Stromal cell of bone marrow (primary cell): ENCODE measurements around the gene TNFRSF25.
A peak's percentile ranks its signal among the peaks of the same experiment; 100 is the strongest.
"Not testable (repeated sequence)": the region's sequence is repeated elsewhere in the genome, so short reads cannot be mapped to it uniquely, and the experiment has no call there.

Experiments used
- DNase-seq: peaks from one replicate; pipeline ENCODE4 v3.0.0-alpha.2; 2012; ENCODE audit warnings: low read depth

Gene TNFRSF25

DNA sequence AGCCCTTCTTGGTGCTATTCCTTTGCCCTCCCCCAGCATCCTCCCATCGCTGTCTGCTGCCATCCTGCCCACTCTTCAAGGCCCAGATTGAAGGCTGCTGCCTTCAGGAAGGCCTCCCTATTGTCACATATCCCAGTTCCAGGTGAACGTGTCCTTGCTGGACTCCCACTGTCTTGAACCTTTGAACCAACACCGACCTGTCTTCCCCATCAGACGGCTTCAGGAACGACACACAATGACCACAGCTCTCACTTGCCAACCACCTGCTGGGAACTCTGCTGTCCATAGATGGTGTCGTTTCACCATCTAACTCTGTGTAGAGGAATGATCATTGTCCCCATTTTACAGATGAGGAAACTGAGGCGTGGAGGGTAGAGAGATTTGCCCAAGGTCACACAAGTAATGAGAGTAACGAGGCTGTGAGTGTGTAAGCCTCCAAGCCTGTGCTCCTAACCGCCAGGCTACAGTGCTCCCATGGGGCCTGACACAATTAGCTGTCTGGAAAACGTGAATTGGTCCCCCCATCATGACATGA lies 35.4 kb upstream of the TNFRSF25 start:
- DNase-seq: no peak

DNA sequence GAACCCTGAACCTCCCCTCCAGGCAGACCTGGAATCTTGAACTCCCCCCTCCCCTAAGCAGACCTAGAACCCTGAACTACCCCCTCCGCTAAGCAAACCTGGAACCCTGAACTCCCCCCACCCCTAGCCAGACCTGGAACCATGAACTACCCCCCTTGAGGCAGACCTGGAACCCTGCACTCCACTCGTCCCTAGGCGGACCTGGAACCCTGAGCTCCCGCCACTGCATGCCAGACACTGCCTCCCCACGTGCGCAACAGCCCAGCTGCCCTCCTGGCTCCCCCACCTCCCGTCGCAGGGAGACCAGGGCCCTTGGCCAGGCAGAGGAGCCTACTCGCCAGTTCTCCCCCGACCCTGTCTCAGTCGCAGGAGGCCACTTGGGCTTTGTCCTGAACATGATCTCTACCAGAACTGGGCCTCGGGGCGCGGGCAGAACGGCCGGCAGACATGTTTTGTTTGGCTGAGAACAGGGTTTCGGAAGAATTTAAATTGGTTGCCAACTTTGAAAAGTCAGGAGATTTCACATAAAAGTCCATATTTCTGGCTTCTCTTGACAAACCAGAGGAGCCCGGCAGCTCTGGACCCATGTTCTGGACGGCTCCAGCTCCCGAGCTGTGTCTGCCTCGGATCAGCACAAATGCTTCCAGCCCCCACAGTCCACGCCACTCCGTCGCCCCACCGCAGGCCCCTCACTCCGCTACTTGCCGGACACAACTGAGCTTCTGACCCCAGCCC lies 34.7 kb upstream of the TNFRSF25 start:
- peak; percentile 33 for DNase-seq

DNA sequence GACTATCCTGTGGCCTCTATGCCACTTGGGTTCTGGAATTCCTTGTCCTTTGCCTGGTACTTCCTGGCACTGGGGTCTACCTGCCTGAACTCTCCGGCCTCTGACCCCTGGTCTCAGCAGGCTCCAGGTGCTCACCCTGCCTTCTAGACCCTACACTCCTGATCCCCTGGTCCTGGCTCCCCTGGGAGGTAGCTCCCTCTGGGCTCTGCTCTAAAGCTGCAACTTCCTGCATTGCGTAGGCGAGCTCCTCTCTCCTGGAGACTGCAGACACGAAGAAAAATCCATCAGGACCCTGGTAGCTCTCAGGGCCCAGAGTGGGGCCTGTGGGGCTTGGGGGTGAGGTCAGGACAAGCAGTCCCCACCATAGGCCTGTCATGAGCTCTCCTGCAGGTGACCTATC lies 33.3 kb upstream of the TNFRSF25 start:
- DNase-seq: no peak

DNA sequence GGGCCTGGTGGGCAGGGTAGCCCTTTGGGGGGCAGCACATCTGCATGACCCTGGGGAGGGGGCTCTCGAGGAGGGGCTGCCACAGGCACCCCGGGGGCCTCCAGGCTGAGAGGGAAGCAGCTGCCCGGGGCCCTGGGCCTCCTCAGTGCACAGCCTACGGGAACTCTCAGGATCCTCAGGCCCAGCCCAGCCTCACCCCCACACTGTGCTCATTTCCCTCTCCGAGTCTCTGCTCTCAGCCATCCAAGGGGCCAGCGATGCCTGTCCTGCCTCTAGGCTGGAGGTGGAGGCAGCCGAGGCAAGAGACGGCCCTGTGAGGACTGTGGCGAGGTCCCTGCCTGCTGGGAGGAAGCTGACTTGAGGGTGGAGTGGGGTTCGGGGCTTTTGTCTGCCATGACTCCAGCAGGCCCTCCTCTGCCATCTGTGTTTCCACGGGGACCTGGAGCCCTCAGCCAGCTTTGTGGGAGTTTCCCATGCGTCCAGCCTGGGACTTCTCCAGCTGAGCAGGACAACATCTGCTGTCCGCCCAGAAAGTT lies 32.7 kb upstream of the TNFRSF25 start:
- DNase-seq: no peak

DNA sequence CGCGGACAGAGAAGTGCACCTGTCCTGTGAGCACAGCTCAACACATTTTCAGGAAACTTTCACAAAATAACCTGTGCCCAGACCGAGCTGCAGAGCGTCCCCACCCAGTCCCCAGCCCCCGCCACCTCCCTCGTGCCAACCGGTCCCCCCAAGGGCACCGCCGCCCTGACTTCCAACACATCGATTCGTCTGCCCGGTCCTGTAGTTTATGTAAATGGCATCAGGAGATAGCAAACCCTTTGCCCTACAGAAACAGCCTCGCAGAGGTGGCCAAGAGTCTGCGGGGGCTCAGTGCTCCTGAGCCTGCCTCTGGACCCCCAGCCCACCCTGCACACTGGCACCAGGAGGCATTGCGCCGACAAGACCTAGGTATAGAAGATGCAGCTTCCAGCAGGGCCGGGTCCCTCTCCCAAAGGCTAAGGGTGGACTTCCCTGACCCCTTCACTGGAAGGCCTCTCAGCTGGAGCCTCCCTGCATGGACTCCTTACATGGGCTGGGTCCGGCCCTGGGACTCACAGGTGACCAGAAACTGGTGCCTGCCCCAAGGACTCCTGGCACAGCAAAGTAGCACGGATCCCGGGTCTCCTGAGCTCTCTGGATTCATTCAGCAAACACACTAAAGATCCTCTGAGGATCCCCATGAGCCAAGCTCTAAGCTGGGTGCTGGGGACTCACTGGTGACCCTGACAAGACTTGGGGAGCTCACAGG lies 32.0 kb upstream of the TNFRSF25 start:
- DNase-seq: no peak

DNA sequence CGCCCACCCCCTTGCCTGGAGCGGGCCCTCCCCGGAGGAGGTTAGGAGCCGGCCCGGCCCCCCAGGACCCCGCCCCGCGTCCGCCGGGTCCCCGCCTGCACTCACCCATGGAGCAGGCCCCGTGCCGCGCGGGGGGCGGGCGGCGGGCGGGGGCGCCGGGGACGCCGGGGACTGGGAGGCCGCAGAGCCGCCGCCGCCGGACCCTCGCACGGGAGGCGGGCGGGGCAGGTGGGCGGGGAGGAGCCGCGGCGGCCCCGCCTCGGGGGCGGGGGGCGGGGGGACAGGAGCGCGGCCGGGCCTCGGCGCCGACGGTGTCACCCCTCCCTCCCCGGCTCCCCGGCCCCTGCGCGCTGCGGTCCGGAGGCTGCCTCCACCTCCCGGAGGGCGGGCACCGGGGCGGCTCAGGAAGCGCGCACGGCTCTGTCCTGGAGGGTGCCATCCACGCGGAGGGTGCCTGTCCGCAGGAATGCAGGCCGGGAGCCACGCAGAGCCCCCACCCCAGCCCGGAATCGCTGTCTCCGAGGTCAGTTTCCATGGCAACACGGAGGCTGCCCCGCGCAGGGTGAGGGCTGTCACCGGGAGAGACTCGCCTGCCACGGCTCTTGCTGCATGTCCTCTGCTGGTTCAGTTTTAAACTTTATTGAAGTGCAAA lies 31.4 kb upstream of the TNFRSF25 start:
- no peak for DNase-seq

DNA sequence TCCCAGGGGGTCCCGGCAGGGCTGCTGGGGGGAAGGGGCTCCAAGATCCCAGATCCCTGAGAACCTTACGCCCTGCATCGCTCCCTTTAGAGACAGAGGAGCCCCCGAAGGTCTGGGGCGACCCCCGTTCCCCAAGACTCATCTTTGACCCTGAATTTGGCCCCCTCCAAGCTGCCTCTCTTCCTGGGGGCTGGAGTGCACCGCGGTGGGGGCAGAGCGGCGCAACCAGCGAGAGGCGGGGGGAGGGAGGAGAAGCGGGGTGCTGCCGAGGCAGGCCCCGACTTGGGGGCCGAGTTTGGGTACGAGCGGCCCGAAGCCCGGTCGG lies 30.9 kb upstream of the TNFRSF25 start:
- no peak for DNase-seq

DNA sequence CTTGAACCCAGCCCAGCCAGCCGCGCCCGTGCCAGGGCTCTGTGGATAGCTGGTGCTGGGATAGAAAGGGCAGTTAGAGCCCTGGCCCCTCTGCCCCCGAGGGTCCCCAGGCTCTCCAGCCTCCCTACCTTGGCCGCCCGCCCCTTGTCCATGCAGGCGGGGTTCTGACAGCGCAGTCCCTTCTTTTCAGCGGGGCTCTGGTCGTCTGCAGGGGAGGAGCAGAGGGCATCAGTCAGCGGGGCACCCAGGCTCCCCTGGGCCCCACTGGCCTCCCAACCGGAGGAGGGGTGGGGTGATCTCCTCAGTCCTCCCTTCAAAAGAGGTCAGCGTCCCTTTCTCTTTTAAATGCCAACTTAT lies 30.4 kb upstream of the TNFRSF25 start:
- no peak for DNase-seq

DNA sequence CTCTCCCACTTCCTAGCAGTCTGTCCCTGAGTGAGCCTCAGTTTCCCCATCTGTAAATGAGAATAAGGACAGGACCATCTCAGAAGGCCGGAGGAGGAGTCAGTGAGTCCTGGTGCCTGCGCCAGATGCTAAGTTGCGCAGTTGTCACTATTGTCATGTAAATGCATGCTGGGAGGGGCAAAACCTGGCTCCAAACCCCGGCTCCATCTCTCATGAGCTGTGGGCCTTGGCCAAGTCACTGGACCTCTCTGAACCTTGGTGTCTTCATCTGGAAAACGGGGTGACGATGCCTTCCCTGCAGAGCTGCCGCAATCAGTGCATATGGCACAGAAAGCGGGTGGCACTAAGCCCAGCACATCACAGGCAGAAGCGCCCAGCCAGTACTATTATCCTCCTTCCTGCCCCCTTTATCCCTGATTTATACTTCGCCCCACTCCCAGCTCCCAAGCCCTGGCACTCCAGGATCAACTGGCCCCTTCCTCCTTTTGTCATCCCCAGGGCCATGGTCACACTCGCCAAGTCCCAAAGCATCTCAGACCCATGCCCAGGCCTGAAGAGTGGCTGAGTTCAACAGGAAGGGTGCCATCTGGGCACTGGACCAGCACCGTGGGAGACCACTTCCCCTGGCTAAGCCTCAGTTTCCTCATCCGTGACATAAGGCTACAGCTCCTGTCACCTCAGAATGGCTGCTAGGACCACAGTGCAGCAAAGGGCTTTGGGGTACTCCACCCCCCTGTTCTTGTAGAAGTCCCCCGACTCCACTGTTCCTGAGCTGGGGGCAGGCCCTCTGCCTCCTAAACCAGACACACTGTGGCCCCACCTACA lies 29.8 kb upstream of the TNFRSF25 start:
- DNase-seq: no peak

DNA sequence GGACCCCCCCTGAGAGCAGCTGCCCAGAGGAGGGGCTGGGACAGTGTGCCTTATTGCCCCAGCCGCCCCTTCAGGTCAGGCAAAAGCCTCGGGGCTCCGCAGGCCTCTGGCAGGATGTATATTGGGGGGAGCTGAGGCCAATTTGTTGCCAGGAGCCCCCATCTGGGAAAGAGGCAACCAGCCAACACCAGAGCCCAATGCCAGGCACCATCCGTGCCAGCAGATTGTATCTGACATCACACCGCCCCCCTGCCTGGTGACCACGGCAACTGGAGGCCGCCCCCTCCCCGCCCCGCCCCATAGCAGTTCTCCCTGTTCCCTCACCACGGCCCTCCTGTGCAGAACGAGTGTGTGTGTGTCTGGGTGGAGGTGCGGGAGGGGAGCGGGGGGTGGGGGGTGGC lies 29.1 kb upstream of the TNFRSF25 start:
- DNase-seq: no peak

DNA sequence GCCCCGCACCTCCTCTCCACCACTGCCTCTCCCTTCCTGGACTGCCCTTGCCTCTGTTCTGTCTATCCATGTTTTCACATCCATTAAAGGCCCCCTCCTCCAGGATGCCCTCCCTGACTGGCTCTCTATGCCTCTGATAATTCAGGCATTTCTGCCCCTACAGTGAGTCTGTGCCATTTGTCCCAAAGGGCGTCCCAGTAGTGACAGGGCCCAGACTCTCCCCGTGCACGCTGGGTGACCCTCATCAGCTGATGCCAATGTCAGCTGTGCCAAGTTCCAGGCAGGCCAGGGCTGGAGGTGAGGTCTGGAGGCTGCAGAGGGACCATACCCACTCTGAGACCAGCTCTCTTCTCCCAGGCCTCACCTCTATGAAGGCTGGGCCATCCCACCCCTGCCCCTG lies 28.7 kb upstream of the TNFRSF25 start:
- no peak for DNase-seq

DNA sequence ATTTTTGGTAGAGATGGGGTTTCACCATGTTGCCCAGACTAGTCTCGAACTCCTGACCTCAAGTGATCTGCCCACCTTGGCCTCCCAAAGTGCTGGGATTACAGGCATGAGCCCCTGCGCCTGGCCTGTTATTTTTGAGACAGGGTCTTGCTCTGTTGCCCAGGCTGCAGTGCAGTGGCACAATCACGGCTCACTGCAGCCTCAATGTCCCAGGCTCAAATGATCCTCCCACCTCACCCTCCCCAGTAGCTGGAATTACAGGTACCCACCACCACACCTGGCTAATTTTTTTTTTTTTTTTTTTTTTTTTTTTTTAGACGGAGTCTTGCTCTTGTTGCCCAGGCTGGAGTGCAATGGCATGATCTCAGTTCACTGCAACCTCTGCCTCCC lies 27.9 kb upstream of the TNFRSF25 start:
- not testable (repeated sequence) for DNase-seq

DNA sequence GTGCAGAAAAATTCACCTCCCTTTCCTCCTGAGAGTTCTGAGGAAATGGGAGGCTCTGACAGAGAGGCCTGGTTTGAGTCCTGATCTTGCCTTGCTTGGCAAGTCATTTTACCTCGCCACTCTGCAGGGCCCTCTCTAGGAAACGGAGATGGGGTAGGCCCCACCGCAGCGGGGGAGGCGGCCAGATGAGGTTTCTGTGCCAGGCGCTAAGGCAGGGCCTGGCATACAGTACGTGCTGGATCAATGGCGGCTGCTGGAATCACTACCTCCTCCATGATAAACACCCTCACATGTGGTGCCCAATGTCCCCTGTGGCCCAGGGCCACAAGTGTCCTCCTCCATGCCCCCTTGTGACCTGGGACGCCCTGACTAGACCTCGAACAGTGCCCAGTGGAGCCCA lies 26.0 kb upstream of the TNFRSF25 start:
- no peak for DNase-seq

DNA sequence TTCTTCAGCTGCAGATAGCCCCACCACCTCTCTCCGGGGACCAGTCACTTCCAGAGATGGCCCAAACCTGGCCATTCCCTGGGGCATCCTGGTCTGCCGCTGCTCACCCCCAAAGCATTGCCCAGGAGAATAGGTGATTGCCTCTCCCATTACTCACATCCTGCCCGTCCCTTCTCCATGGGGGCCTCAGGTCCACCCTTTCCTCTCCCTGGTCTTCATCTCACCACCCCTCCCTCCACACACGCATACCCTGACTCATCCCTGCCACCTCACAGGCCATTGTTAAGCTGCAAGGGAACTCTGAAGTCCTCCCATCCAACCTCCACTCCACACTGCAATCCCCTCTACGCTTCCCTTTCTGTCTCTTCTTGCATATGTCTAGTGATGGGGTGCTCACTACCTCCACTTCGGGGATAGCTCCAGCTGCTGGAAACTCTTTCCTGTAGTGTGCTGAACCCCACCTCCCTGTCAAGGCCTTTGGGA lies 25.5 kb upstream of the TNFRSF25 start, which contains the start of gene PLEKHG5:
TSS of gene PLEKHG5 (minus strand) at position 188 of the 483 bp plus-strand sequence. CDS start 14,096 bp downstream, outside the sequence.
- DNase-seq: peak; percentile 31

DNA sequence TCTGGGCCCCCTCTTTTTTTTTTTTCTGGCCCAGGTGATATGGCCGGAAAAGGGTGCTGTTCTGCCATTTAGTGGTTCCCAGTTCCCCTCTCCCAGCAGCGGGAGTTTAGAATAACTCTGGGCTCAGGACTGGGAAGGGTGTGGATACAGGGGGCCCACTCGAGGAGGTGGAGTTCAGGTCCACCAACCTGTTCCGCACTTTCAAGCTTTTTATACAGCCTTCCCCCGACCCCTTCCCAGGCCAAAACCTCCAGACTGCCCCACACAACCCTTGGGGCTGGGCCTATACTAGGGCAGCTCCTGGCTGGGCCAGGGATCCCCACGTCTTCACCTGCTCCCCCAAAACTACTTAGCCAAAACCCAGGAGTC lies 25.1 kb upstream of the TNFRSF25 start:
- DNase-seq: no peak

DNA sequence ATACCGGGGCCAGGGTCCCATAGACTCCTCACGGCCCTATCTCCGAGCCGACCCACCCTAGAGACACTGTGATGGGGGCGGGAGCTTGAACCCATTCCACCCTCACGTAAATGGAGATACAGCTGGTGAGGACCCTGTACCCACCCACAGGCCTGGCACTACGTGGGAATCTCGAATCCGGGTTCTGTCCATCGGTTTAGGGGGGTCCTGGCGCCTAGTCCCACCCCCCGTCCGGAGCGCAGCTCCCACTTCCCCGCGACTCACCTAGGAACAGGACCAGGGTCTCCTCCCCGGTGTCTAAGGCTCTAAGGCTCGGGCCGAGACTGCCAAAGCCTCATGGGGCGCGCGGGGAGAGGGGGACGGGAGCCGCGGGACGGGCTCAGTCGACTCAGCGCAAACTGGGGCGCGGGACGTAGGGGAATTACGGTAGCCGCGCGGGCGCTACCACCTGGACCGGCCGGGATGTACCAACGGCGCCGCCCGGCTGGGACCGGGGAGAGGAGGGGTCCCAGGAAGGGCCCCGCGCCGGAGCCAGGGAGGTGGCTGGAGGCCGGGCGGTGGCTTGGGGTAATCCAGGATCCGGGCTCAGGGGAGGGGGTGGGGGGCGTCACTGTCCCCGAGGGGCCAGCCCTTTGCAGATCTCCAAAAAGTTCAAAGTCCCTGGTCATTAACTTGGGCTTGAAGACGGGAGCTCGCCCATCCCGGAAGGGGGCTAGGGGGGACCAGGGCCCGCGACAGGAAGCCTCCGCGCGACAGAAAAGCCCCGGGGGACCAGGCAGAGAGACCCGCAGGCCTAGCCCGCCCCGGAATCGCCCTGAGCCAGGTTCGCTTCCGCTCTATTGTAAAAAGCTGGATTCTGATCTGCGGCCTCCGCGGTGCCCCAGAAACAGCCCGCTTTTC lies 24.5 kb upstream of the TNFRSF25 start:
- peak; percentile 33 for DNase-seq

DNA sequence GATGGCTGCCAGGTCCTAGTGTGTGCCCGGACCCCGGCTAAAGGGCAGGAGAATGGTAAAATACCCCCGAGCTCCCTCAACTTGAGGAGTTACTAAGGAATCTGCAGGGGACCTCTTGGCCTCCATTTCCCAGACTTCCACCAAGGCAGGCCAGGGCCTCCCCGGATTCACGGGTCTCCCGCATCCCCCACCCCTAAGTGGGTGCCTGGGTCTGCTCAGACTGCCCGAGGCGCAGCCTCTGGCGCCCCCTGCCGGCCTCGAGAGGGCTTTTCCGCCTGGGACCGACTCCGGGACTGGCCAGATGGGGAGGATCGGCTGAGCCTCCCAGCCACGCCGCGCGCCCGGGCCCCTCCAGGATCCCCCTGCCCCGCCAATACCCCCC lies 23.8 kb upstream of the TNFRSF25 start:
- DNase-seq: peak; percentile 44

DNA sequence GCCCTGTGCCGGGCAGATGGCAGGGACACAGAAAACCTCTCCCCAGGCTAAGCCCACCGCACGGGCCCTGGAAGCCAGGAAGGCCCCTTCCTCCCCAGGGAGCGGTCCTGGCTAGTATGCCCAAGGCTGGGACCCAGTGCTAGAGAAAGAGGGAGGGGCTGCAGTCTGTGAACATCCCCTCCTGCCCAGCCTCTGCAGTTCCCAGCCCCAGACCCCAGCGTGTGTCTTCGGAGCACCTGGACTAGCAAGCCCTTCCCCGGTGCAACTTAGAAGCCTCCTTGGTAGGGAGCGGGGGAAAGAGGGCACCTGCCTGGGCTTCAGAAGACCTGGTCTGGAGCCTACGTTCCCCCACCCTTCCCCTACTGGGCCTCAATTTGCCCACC lies 23.4 kb upstream of the TNFRSF25 start:
- no peak for DNase-seq

DNA sequence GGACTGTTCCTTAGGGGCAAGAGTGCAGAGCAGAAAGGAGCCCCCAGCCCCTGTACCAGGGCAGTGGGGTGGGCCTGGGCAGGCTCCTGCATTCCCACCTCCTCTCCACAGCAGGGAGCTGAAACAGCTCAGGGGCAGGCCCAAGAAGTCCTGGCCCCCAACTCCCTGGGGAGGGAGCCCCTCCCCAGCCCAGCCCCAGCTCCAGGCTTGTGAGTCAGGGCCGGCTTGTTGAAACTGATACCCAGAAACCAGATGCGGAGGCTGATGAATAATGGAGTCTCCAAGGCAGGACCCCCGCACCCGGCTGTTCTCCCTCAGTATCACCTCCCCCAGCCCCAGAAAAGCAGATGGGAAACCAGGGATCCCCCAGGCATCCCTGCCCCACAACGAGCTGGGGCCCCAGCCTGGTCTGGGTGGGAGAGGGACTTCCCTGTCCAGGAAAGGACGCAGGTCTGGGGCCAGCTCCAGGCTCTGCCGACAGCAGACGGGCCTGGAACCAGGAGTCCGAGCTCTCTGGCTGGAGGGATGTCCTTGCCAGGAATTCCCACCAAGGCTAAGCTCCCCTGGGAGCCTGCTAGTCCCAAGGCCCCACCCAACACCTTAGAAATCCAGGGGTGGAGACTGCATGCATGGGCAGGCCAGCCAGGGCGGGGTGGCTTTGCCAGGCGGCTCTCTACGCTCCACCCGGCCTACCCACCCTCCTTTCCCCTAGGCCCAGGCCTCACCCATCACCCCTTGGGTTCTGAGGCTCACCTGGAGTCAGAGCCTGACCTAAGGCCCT lies 22.8 kb upstream of the TNFRSF25 start:
- no peak for DNase-seq
